ENCODE results near the gene ATP6V0D1. TPM values are rescaled to one million over a fixed set of nuclear protein-coding genes. Genes with fewer than 3 reads are reported as not detected.

Gene ATP6V0D1
- total RNA-seq, 1 donor from 2014 or later: 73.5 TPM

GRCh38 chr16:67399218-67399733, 81.7 kb downstream of the ATP6V0D1 start:
- DNase-seq (ENCODE audit: extremely low spot score, unreplicated experiment): no peak
- peak; percentile 87 for TF ChIP-seq CTCF (conservative IDR thresholded peaks at IDR 0.05)
- Mint-ChIP-seq H3K4me1 (ENCODE audit: unreplicated experiment) (peaks cover 23% of the 10 kb centered on the region), H3K4me3 (no peak overlapping the region), H3K9me3 (no peaks in the 10 kb centered on the region), H3K27ac (no peak overlapping the region), H3K27me3 (peaks cover 7% of the 10 kb centered on the region), H3K36me3 (peaks cover 3% of the 10 kb centered on the region)

GRCh38 chr16:67398546-67399217, 82.3 kb downstream of the ATP6V0D1 start:
- H3K27me3 Mint-ChIP-seq: peaks cover 13% of the 10 kb centered on the region
- H3K4me3 Mint-ChIP-seq: no peak overlapping the region
- peaks cover 3% of the 10 kb centered on the region for H3K36me3 Mint-ChIP-seq
- TF ChIP-seq CTCF (conservative IDR thresholded peaks at IDR 0.05): no peak
- peaks cover 18% of the 10 kb centered on the region for H3K4me1 Mint-ChIP-seq (ENCODE audit: unreplicated experiment)
- no peak overlapping the region for H3K27ac Mint-ChIP-seq
- DNase-seq (ENCODE audit: extremely low spot score, unreplicated experiment): no peak
- H3K9me3 Mint-ChIP-seq: no peaks in the 10 kb centered on the region

- Mint-ChIP-seq H3K9me3 (no peaks in the 10 kb centered on the region), H3K27me3 (peaks cover 13% of the 10 kb centered on the region), H3K4me1 (ENCODE audit: unreplicated experiment) (peaks cover 13% of the 10 kb centered on the region), H3K27ac (no peak overlapping the region), H3K36me3 (no peaks in the 10 kb centered on the region), H3K4me3 (no peak overlapping the region)
- no peak for TF ChIP-seq CTCF (conservative IDR thresholded peaks at IDR 0.05)
- no peak for DNase-seq (ENCODE audit: extremely low spot score, unreplicated experiment)
These were observed 83.0 kb downstream of the ATP6V0D1 start for GRCh38 chr16:67397812-67398545.

- no peak for DNase-seq (ENCODE audit: extremely low spot score, unreplicated experiment)
- no peak for TF ChIP-seq CTCF (conservative IDR thresholded peaks at IDR 0.05)
- Mint-ChIP-seq H3K9me3 (no peaks in the 10 kb centered on the region), H3K27me3 (peaks cover 18% of the 10 kb centered on the region), H3K27ac (peak overlapping the region; percentile 53), H3K36me3 (no peaks in the 10 kb centered on the region), H3K4me3 (no peak overlapping the region), H3K4me1 (ENCODE audit: unreplicated experiment) (peaks cover 16% of the 10 kb centered on the region)
These were observed 83.7 kb downstream of the ATP6V0D1 start for GRCh38 chr16:67397036-67397801.

GRCh38 chr16:67396159-67397035, 84.6 kb downstream of the ATP6V0D1 start:
- H3K27ac Mint-ChIP-seq: peak overlapping the region; percentile 70
- no peaks in the 10 kb centered on the region for H3K36me3 Mint-ChIP-seq
- H3K27me3 Mint-ChIP-seq: peaks cover 18% of the 10 kb centered on the region
- DNase-seq (ENCODE audit: extremely low spot score, unreplicated experiment): no peak
- H3K9me3 Mint-ChIP-seq: no peaks in the 10 kb centered on the region
- TF ChIP-seq CTCF (conservative IDR thresholded peaks at IDR 0.05): no peak
- peaks cover 9% of the 10 kb centered on the region for H3K4me1 Mint-ChIP-seq (ENCODE audit: unreplicated experiment)
- H3K4me3 Mint-ChIP-seq: peak overlapping the region; percentile 55

Measured in type B pancreatic cell (in vitro differentiated cells).